Muscle layer of colon (tissue), 2 donors: Measurements from ENCODE around the gene ADRA2B.

Experiments used
- H3K27ac ChIP-seq: one replicate; pipeline ENCODE4 v1.7.0; 2013; ENCODE audit warnings: low read depth, mild to moderate bottlenecking, low read length, moderate library complexity
- H3K27me3 ChIP-seq, 2 donors: one replicate each; pipeline ENCODE4 v1.7.0; 2013; ENCODE audit warnings: low read length in 2 of 2, mild to moderate bottlenecking in 2 of 2; ENCODE audit not compliant: insufficient read depth in 2 of 2, control insufficient read depth in 1 of 2
- H3K36me3 ChIP-seq: one replicate; pipeline ENCODE4 v1.7.0; 2013; ENCODE audit warnings: mild to moderate bottlenecking, low read length; ENCODE audit not compliant: insufficient read depth
- H3K4me1 ChIP-seq: one replicate; pipeline ENCODE4 v1.7.0; 2013; ENCODE audit warnings: mild to moderate bottlenecking, low read length; ENCODE audit not compliant: insufficient read depth
- H3K4me3 ChIP-seq, 2 donors: one replicate each; pipeline ENCODE4 v1.7.0; 2013; ENCODE audit warnings: low read length in 2 of 2, low read depth in 1 of 2, mild to moderate bottlenecking in 1 of 2, moderate library complexity in 1 of 2
- H3K9ac ChIP-seq: one replicate; pipeline ENCODE4 v1.7.0; 2013; ENCODE audit warnings: low read length
- H3K9me3 ChIP-seq: one replicate; pipeline ENCODE4 v1.7.0; 2013; ENCODE audit warnings: mild to moderate bottlenecking, low read length
- donor health status: abdominal sarcoma.
- donor health status: Adenocarcinoma of cecum.

Gene ADRA2B

GRCh38 chr2:96140941-96141623 lies 24.7 kb upstream of the ADRA2B start:
- H3K9ac ChIP-seq, result no peak overlapping the region
- peaks cover 11% of the 10 kb centered on the region for H3K4me1 ChIP-seq
- no peaks in the 10 kb centered on the region for H3K27me3 ChIP-seq
- no peaks in the 10 kb centered on the region for H3K36me3 ChIP-seq
- no peak overlapping the region for H3K27ac ChIP-seq
- H3K9me3 ChIP-seq, result no peaks in the 10 kb centered on the region
- H3K4me3 ChIP-seq, result no peak overlapping the region

GRCh38 chr2:96139181-96139758 lies 22.9 kb upstream of the ADRA2B start:
- no peak overlapping the region for H3K4me3 ChIP-seq
- no peak overlapping the region for H3K9ac ChIP-seq

DNA sequence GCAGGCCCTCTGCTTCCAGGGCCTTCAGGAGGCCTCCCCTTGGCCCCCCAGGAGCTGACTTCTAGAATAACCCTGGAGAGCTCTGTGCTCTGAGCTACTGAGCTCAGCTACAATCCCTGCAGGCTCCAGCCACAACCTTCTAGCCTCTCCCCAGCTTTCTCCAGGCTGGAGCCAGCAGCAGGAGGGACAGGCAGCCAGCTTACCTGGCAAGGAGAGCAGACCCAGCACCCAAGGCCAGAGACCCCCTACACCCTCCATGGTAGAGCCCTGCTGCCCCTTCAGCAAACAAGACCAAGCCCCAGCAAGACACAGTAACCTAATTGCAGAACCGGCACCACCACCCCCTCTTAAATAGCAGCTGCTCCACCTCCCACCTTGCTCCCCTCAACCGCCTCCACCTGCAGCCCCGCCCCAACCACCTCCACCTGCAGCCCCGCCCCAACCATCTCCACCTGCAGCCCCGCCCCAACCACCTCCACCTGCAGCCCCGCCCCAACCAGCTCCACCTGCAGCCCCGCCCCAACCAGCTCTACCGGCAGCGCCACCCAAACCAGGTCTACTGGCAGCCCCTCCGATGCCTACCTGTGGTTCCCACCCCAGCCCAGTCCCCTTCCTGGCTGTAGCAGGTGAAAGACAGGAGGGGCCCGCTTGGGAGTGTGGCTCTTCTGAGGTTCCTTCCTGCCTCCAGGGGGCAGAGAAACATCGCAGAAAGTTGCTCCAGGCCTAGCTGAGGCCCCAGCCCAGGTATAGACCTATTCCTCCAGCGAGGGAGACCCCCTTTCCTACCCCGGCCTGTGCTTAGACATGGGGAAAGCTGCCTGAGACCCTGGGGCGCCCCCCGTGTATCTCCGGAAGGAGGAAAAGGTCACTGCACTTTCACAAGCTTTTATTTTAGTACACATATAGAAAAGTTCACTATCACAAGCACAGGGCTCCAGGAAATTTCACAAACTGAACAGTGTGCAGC lies 22.1 kb upstream of the ADRA2B start, which contains the start of gene ASTL:
TSS of gene ASTL (minus strand) at position 324 of the 967 bp plus-strand sequence. CDS start at position 258, 66 bp downstream.
- no peak within 1 kb of the TSS for H3K27ac ChIP-seq
- H3K9ac ChIP-seq, result no peak within 1 kb of the TSS
- no peak within 1 kb of the TSS for H3K4me3 ChIP-seq

More at GRCh38 chr2:96139181-96139758, 22.9 kb upstream of the ADRA2B start:
- no peak overlapping the region for H3K27ac ChIP-seq
- no peaks in the 10 kb centered on the region for H3K27me3 ChIP-seq
- no peaks in the 10 kb centered on the region for H3K9me3 ChIP-seq
- peaks cover under 1% of the 10 kb centered on the region for H3K4me1 ChIP-seq
- H3K36me3 ChIP-seq, result no peaks in the 10 kb centered on the region

GRCh38 chr2:96137321-96138178 lies 21.2 kb upstream of the ADRA2B start:
- H3K27ac ChIP-seq, result no peak overlapping the region
- H3K9ac ChIP-seq, result no peak overlapping the region
- no peaks in the 10 kb centered on the region for H3K36me3 ChIP-seq
- H3K9me3 ChIP-seq, result no peaks in the 10 kb centered on the region
- H3K4me1 ChIP-seq, result no peaks in the 10 kb centered on the region
- no peak overlapping the region for H3K4me3 ChIP-seq
- H3K27me3 ChIP-seq, result no peaks in the 10 kb centered on the region

More for the DNA sequence above, 22.1 kb upstream of the ADRA2B start, which contains the start of gene ASTL:
- no peaks in the 10 kb centered on the region for H3K36me3 ChIP-seq
- no peaks in the 10 kb centered on the region for H3K27me3 ChIP-seq
- H3K9me3 ChIP-seq, result no peaks in the 10 kb centered on the region
- no peaks in the 10 kb centered on the region for H3K4me1 ChIP-seq

DNA sequence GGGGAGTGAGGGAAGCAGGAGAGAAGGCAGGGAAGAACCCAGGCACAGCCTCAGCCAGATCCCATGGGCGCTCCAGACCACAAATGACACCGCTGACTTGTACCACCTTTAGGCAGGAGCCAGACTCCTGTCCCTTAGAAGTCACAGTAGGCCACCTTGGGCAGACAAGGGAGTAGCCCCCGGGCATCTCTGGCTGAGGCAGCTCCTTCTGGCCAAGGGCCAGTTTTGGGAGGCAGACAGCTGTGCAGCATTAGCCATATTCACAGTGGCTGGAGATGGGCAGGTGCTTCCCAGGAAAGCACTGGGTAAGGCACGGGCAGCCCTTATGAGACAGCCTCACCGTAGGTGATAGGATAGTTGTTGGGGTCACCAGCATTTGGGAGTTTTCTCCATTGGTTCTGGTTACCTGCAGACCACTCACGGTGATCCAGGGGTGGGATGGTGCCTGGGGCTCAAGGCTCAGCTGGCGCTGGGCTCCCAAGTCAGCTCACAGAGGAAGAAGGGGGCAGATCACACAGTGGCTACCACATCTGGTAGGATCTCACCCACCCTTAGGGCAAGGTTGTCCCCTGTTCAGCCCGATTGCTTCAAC lies 19.9 kb upstream of the ADRA2B start:
- no peak overlapping the region for H3K27ac ChIP-seq
- no peak overlapping the region for H3K4me3 ChIP-seq
- H3K4me1 ChIP-seq, result no peaks in the 10 kb centered on the region
- no peaks in the 10 kb centered on the region for H3K36me3 ChIP-seq
- H3K9me3 ChIP-seq, result no peaks in the 10 kb centered on the region
- H3K9ac ChIP-seq, result no peak overlapping the region
- no peaks in the 10 kb centered on the region for H3K27me3 ChIP-seq

DNA sequence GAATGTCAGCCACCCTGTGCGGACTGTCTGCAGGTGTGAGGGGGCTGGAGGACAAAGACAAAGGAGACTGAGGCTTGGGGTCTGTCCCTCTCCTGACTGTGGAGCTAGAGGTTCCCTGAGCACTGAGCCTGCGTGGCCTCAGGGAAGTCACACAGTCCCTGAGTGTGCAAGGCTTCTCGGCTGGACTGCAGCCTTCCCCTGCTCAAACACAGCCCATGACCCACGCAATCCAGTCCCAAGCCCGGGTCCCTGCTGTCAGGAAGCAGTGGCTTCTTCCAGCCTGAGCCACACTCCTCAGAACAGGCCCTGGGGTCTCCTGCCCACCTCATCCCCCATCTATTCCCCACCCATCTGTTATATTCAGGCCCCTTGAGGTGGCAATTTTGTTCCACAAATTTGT lies 19.2 kb upstream of the ADRA2B start:
- Histone ChIP-seq H3K27me3 (no peaks in the 10 kb centered on the region), H3K27ac (no peak overlapping the region), H3K4me3 (no peak overlapping the region), H3K9ac (no peak overlapping the region), H3K9me3 (no peaks in the 10 kb centered on the region), H3K4me1 (no peaks in the 10 kb centered on the region), H3K36me3 (no peaks in the 10 kb centered on the region)

DNA sequence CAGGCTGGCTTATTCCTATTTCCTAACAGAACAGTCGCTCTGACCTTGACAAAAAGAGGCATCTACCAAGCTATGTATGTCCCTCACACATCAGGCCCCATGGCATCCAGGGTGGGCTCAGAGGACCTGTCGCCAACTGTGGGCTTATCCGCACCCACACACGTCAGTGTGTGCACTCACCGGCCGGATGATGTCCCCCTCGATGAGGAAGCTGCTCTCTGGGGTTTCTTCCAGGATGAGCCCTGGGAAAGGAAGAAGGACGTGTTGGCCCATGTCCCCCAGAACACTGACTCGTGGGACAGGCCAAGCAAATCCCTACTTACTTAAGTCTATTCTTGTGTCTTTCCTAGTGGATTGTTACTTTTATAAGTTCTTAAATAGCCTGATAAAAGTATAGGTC lies 18.8 kb upstream of the ADRA2B start:
- no peak overlapping the region for H3K9ac ChIP-seq
- H3K27me3 ChIP-seq, result no peaks in the 10 kb centered on the region
- no peak overlapping the region for H3K4me3 ChIP-seq
- no peaks in the 10 kb centered on the region for H3K4me1 ChIP-seq
- no peak overlapping the region for H3K27ac ChIP-seq
- H3K36me3 ChIP-seq, result no peaks in the 10 kb centered on the region
- no peaks in the 10 kb centered on the region for H3K9me3 ChIP-seq

- H3K36me3 ChIP-seq, result no peaks in the 10 kb centered on the region
- H3K4me1 ChIP-seq, result no peaks in the 10 kb centered on the region
- no peak overlapping the region for H3K27ac ChIP-seq
- no peaks in the 10 kb centered on the region for H3K9me3 ChIP-seq
- H3K4me3 ChIP-seq, result no peak overlapping the region
- no peaks in the 10 kb centered on the region for H3K27me3 ChIP-seq
- H3K9ac ChIP-seq, result no peak overlapping the region
These were observed 18.1 kb upstream of the ADRA2B start for GRCh38 chr2:96134421-96134820.

DNA sequence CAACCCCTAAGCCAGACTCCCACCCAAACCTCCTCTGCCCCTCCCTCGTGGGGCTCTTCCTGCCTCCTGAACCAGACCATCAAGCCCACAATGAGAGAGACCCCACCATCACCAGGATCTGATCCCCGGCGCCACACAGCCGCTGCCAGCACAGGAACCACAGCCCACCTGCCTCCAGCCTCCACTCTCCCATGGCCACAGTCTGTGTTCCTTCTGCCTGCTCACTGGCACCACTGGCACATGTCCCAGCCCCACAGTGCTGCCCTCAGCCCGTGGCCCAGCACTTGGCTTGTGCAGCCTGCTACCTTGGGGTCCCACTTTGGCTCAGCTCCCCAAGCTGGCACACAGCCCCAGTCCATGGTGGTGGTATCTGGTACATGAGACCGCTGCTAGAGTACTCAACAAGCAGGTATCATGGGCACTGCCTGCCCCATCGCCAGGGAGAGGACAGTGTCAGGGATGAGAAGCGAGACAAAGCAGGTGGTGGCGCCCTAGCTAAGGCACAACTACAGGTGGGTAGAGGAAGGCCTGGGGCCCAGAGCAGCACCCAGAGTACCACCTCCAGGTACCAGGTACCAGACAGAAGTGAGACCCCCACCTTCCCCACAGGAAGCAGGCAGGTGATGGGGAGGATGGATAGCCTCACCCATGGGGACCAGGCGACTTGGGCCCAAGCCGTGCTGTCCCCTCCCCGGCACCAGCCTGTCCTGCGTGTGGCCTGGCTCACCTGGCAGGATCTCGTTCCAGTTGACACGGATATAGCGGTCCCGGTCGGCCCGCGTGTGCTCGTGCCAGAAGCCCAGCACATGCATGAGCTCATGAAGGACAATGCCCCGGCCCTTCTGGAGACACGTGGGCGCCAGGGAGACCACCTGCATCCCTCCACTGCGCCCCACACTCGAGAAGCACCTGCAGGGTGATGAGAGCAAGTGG lies 15.7 kb upstream of the ADRA2B start:
- no peak overlapping the region for H3K27ac ChIP-seq
- H3K9ac ChIP-seq, result no peak overlapping the region
- no peaks in the 10 kb centered on the region for H3K27me3 ChIP-seq
- no peaks in the 10 kb centered on the region for H3K4me1 ChIP-seq
- H3K36me3 ChIP-seq, result no peaks in the 10 kb centered on the region
- H3K9me3 ChIP-seq, result no peaks in the 10 kb centered on the region
- H3K4me3 ChIP-seq, result no peak overlapping the region
